Measurements from ENCODE around the gene UNC45A.

The UNC45A gene

DNA sequence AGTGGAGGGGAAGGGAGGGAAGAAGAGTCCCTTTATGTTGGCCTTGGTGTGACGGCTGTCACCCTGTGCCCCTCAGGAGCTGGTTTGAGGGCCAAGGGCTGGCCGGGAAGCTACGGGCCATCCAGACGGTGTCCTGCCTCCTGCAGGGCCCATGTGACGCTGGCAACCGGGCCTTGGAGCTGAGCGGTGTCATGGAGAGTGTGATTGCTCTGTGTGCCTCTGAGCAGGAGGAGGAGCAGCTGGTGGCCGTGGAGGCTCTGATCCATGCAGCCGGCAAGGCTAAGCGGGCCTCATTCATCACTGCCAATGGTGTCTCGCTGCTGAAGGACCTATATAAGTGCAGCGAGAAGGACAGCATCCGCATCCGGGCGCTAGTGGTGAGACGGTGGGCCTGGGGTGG lies 11.5 kb downstream of the UNC45A start:
- DNase-seq (ENCODE audit: low read depth in 2 of 2): no peak

DNA sequence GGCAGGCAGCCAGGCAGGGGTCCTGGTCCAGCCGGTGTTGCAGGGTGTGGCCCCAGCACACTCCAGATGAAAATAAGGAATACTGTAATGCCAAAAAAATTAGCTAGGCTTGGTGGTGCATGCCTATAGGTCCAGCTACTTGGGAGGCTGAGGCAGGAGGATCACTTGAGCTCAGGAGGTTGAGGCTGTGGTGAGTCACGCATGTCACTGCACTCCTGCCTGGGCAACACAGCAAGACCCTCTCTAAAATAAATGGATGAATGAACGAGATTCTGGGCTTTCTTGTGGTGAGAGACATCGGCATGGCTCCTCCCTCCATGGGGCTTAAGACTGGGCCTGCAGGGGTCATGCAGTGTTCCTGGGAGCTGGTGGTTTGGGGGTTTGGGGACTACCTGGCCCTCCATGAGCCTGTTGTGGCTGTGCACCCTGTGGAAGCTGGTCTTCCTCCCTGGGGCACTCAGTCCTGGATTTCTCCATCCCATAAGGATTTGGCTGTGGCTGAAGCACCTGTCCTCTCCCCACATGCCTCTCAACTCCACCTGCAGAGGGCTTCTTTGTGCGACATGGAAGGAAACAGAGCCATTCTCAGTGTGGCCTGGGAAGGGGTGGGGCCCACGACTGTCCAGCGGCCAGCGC lies 12.0 kb downstream of the UNC45A start:
- no peak for DNase-seq (ENCODE audit: low read depth in 2 of 2)

- no peak for DNase-seq (ENCODE audit: low read depth in 2 of 2)
Observed at GRCh38 chr15:90947577-90948357, 12.7 kb downstream of the UNC45A start.

DNA sequence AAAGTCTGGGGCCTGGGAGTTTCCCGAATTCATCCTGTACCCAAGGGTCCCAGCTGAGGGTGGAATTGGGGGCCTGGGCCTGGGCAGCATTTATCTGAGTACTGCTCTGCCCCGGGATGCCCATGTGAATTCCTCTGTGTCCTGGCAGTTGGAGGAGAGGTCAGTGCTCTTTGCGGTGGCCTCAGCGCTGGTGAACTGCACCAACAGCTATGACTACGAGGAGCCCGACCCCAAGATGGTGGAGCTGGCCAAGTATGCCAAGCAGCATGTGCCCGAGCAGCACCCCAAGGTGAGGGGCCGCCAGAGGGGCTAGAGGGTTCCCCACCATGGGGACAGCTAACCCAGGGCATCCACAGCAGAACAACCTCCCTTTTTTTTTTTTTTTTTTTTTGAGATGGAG lies 13.4 kb downstream of the UNC45A start:
- no peak for DNase-seq (ENCODE audit: low read depth in 2 of 2)

GRCh38 chr15:90949979-90950675 lies 15.0 kb downstream of the UNC45A start:
- no peak for DNase-seq (ENCODE audit: low read depth in 2 of 2)

DNA sequence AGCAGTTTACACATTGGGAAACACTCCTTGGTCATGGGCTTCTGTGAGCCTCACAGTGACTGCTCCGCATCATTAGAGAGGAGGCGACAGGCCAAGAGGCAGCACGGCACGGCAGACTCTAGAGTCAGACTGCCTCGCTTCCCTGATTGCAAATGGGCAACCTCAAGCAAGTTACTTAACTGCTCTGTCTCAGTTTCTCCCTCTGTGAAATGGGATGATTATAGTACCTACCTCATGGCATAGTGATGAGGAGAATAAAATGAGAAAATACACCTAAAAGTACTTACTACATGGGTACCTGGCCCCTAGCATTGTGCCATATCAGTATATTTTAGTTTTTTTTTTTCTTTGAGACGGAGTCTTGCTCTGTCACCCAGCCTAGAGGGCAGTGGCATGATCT lies 15.6 kb downstream of the UNC45A start:
- no peak for DNase-seq (ENCODE audit: low read depth in 2 of 2)

GRCh38 chr15:90952901-90953677 lies 18.0 kb downstream of the UNC45A start:
- no peak for DNase-seq (ENCODE audit: low read depth in 2 of 2)

GRCh38 chr15:90953947-90954711 lies 19.0 kb downstream of the UNC45A start:
- no peak for DNase-seq (ENCODE audit: low read depth in 2 of 2)

- peak; percentile 85 to 86 for DNase-seq (ENCODE audit: low read depth in 2 of 2)
Observed at GRCh38 chr15:90954712-90955623, 19.9 kb downstream of the UNC45A start, which contains the start of gene RCCD1. Gene RCCD1 (plus strand): TSS chr15:90954884. CDS start chr15:90956735, 1,851 bp downstream.

GRCh38 chr15:90955624-90956273 lies 20.7 kb downstream of the UNC45A start:
- DNase-seq (ENCODE audit: low read depth in 2 of 2): no peak

DNA sequence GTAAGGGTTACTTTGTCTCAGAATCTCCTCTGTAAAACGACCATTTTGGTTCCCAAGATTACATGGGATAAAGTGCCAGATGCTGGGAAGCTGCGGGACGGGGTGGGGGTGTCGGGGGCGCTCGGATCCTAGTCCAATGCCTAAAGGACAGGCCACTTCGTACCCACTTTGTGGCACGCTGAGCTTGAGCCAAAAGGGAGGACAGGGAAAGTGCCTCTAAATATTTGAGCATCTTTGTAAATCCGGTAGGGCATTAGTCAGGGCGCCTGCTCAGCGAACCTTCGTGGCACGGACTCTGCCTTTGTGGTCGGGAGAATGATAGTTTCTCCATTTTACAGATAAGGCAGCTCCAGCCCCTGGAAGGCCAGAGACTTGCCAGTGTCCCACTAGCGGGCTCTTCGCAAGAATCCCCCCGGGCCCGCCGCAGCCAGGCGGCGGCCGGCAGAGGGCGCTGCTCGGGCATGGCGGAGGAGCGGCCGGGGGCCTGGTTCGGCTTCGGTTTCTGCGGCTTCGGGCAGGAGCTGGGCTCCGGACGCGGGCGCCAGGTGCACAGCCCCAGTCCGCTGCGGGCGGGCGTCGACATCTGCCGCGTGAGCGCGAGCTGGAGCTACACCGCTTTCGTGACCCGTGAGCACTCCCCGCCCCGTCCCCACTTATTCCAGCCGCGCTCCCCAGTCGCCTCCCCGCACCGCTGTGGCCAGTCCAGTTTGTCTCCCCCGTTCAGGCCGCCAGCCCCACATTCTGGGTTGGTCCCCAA lies 21.4 kb downstream of the UNC45A start:
- peak; percentile 16 to 50 for DNase-seq (ENCODE audit: low read depth in 2 of 2)

- no peak for DNase-seq (ENCODE audit: low read depth in 2 of 2)
Observed at GRCh38 chr15:90957031-90957790, 22.1 kb downstream of the UNC45A start.

DNA sequence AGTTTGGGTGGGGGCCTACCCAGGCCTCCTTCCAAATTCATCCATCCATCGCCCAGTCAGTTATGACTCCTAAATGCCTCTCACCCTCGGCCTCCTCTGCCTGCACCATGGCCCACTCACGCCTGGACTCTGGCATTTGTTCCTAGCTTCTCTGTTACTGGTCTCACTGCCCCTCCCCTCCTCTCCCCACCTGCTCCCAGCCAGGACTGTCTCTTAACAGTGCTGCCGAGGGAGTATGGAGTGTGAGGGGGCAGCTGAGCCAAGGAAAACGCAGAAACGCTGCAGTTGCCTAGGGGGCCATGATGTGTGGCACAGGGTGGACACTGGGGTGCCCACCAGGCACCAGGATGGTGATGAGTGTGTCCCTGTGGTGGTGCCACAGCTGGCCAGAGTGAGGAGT lies 22.7 kb downstream of the UNC45A start:
- no peak for DNase-seq (ENCODE audit: low read depth in 2 of 2)

GRCh38 chr15:90959028-90959595 lies 24.0 kb downstream of the UNC45A start:
- DNase-seq (ENCODE audit: low read depth in 2 of 2): no peak

- no peak for DNase-seq (ENCODE audit: low read depth in 2 of 2)
Observed at GRCh38 chr15:90959894-90960293, 24.8 kb downstream of the UNC45A start.

GRCh38 chr15:90960298-90961091 lies 25.4 kb downstream of the UNC45A start:
- no peak for DNase-seq (ENCODE audit: low read depth in 2 of 2)

DNA sequence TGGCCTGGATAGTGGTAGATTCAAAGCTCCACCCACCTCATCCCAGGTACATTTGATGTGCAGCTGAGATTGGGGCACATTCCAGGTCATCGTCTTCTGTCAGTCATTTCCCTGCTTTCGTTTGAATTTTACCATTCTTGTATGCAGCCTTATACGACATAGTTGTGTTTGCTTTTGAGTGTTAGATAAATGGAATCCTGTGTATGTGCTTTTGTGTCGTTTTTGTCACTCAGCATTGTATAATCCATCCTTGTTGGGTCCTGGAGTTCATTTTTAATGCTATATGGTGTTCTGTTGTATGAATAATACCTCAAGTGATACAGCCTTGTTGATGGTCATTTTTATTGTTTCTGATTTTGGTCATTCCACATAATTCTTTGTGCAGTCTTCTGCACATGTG lies 26.9 kb downstream of the UNC45A start:
- no peak for DNase-seq (ENCODE audit: low read depth in 2 of 2)
